ENCODE results near the gene GET3. TPM values are rescaled to one million over a fixed set of nuclear protein-coding genes. Genes with fewer than 3 reads are reported as not detected.
A peak's percentile ranks its signal among the peaks of the same experiment; 100 is the strongest.

GET3 gene
- total and polyA plus RNA-seq, 2 of the 13 experiments (the other 11 are each of a cell fraction or from before 2014, with no cell fraction given), result 57.7 to 59.4 TPM

- TF ChIP-seq KAT2B (IDR thresholded peaks at IDR 0.05; ENCODE audit: borderline replicate concordance, low read depth, low read length) (no peak), HCFC1 (IDR thresholded peaks at IDR 0.05; ENCODE audit: low read depth, low read length) (peak; percentile 81), ZNF24 (IDR thresholded peaks at IDR 0.05) (no peak), JUNB (CRISPR knock-in tag; IDR thresholded peaks at IDR 0.05; ENCODE audit: borderline replicate concordance) (no peak), TFDP2 (CRISPR knock-in tag; IDR thresholded peaks at IDR 0.05) (peak; percentile 88), HDAC1 (CRISPR knock-in tag; IDR thresholded peaks at IDR 0.05) (peak; percentile 71; the same call in 1 of the 2 replicates), GABPA (IDR thresholded peaks at IDR 0.05; ENCODE audit: low read depth, low read length) (no peak), GABPA (CRISPR knock-in tag; IDR thresholded peaks at IDR 0.05; ENCODE audit: low read depth) (peak; percentile 72), ZNF891 (CRISPR knock-in tag; IDR thresholded peaks at IDR 0.05) (0 out of 2 replicates have a peak, but pooled peaks have one; percentile 25), MXD4 (CRISPR knock-in tag; IDR thresholded peaks at IDR 0.05) (peak; percentile 97), SP140L (CRISPR knock-in tag; IDR thresholded peaks at IDR 0.05; ENCODE audit: borderline replicate concordance) (no peak), BHLHE40 (IDR thresholded peaks at IDR 0.05; ENCODE audit: low read length) (peak; percentile 81), ZMYM4 (CRISPR knock-in tag; IDR thresholded peaks at IDR 0.05) (0 out of 2 replicates have a peak, but pooled peaks have one; percentile 7), HOMEZ (CRISPR knock-in tag; IDR thresholded peaks at IDR 0.05; ENCODE audit: low read depth) (no peak), ZNF740 (CRISPR knock-in tag; IDR thresholded peaks at IDR 0.05) (peak; percentile 54; the same call in 1 of the 2 replicates), DMTF1 (CRISPR knock-in tag; IDR thresholded peaks at IDR 0.05) (no peak), HMGXB3 (CRISPR knock-in tag; IDR thresholded peaks at IDR 0.05; ENCODE audit: borderline replicate concordance) (peak; percentile 78; the same call in 1 of the 2 replicates), MYC (CRISPR knock-in tag; IDR thresholded peaks at IDR 0.05; ENCODE audit: borderline replicate concordance) (peak; percentile 98), ZSCAN20 (CRISPR knock-in tag; IDR thresholded peaks at IDR 0.05; ENCODE audit: borderline replicate concordance) (no peak), POLR2AphosphoS5 (IDR thresholded peaks at IDR 0.05; ENCODE audit: low read depth, low read length) (peak; percentile 72), IRF2 (CRISPR knock-in tag; IDR thresholded peaks at IDR 0.05) (peak; percentile 61; the same call in 1 of the 2 replicates)
Observed at GRCh38 chr19:12723641-12724426, 13.5 kb upstream of the GET3 start, which contains the start of gene TNPO2 (continued).

Measured in HepG2 (cell line).